WTC11 (cell line): Measurements from ENCODE around the gene ZNF333.
"Not testable (repeated sequence)": the region's sequence is repeated elsewhere in the genome, so short reads cannot be mapped to it uniquely, and the experiment has no call there.

ENCODE experiments used
- TF ChIP-seq, protein P1 (sequence below): sonication (generic); formaldehyde crosslinking; conservative IDR thresholded peaks from 2 replicates; pipeline ENCODE4 v1.8.1; 2022; ENCODE audit warnings: mild to moderate bottlenecking, missing genetic modification reagents
- TF ChIP-seq, protein P2 (sequence below): sonication (generic); formaldehyde crosslinking; IDR thresholded peaks from 2 replicates; pipeline ENCODE4 v1.8.0; 2022; ENCODE audit warnings: mild to moderate bottlenecking, missing genetic modification reagents
- TF ChIP-seq, protein P3 (sequence below): fragments of 250-450 bp; sonication (Bioruptor Pico); IDR thresholded peaks from 2 replicates; pipeline ENCODE4 v2.1.2; 2022; ENCODE audit warnings: mild to moderate bottlenecking, moderate library complexity
- TF ChIP-seq, protein P4 (sequence below): fragments of 200-600 bp; IDR thresholded peaks from 2 replicates; pipeline ENCODE4 v1.8.0; 2022; ENCODE audit warnings: antibody characterized with exemption

DNA sequence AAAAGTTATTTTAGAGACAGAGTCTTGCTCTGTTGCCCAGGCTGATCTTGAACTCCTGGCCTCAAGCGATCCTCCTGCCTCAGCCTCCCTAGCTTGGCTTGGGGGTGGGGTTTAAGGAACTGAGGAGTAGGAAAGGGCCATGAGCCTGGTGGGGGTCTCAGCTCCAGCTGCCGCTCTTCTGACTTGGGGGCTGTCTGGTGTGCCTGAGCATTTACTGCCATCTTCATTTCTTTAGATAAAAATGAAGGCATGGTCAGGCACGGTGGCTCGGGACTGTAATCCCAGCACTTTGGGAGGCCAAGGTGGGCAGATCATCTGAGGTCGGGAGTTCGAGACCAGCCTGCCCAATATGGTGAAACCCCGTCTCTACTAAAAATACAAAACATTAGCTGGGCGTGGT is 85.5 kb downstream of the ZNF333 start:
- TF ChIP-seq, protein P1, sequence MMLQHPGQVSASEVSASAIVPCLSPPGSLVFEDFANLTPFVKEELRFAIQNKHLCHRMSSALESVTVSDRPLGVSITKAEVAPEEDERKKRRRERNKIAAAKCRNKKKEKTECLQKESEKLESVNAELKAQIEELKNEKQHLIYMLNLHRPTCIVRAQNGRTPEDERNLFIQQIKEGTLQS (CRISPR knock-in tag) = not testable (repeated sequence)
- TF ChIP-seq, protein P2, sequence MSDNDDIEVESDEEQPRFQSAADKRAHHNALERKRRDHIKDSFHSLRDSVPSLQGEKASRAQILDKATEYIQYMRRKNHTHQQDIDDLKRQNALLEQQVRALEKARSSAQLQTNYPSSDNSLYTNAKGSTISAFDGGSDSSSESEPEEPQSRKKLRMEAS (CRISPR knock-in tag) = not testable (repeated sequence)
- TF ChIP-seq, protein P3, sequence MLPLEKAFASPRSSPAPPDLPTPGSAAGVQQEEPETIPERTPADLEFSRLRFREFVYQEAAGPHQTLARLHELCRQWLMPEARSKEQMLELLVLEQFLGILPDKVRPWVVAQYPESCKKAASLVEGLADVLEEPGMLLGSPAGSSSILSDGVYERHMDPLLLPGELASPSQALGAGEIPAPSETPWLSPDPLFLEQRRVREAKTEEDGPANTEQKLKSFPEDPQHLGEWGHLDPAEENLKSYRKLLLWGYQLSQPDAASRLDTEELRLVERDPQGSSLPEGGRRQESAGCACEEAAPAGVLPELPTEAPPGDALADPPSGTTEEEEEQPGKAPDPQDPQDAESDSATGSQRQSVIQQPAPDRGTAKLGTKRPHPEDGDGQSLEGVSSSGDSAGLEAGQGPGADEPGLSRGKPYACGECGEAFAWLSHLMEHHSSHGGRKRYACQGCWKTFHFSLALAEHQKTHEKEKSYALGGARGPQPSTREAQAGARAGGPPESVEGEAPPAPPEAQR = not testable (repeated sequence)
- TF ChIP-seq, protein P4, sequence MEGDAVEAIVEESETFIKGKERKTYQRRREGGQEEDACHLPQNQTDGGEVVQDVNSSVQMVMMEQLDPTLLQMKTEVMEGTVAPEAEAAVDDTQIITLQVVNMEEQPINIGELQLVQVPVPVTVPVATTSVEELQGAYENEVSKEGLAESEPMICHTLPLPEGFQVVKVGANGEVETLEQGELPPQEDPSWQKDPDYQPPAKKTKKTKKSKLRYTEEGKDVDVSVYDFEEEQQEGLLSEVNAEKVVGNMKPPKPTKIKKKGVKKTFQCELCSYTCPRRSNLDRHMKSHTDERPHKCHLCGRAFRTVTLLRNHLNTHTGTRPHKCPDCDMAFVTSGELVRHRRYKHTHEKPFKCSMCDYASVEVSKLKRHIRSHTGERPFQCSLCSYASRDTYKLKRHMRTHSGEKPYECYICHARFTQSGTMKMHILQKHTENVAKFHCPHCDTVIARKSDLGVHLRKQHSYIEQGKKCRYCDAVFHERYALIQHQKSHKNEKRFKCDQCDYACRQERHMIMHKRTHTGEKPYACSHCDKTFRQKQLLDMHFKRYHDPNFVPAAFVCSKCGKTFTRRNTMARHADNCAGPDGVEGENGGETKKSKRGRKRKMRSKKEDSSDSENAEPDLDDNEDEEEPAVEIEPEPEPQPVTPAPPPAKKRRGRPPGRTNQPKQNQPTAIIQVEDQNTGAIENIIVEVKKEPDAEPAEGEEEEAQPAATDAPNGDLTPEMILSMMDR = not testable (repeated sequence)
